ENCODE data around the gene ASXL3.

- no peak for TF ChIP-seq CTCF (IDR thresholded peaks at IDR 0.05; ENCODE audit: low read depth, low read length, missing input control)
- no peak for TF ChIP-seq RAD21 (IDR thresholded peaks at IDR 0.05)
- no peak for TF ChIP-seq MAX (IDR thresholded peaks at IDR 0.05)
- no peak for TF ChIP-seq SP1 (IDR thresholded peaks at IDR 0.05)
- no peak for TF ChIP-seq JUND (IDR thresholded peaks at IDR 0.05)
- no peak for TF ChIP-seq REST (IDR thresholded peaks at IDR 0.05)
- no peak for TF ChIP-seq ATF3 (IDR thresholded peaks at IDR 0.05)
- no peak for TF ChIP-seq TAF1 (conservative IDR thresholded peaks at IDR 0.05)
- TF ChIP-seq GABPA (IDR thresholded peaks at IDR 0.05 in 1 of 2, conservative IDR thresholded peaks at IDR 0.05 in 1 of 2), result no peak
- no peak for TF ChIP-seq EGR1 (IDR thresholded peaks at IDR 0.05; ENCODE audit: low read depth in 2 of 2)
- no peak for TF ChIP-seq YY1 (IDR thresholded peaks at IDR 0.05)
These were observed 99.9 kb downstream of the ASXL3 start for GRCh38 chr18:33677891-33678290.

Data from liver (tissue), 3 donors.